K562 (cell line): ENCODE measurements around the gene BLCAP. TPM values are rescaled to one million over a fixed set of nuclear protein-coding genes. Genes with fewer than 3 reads are reported as not detected.

Source experiments
- ATAC-seq: fragments of 200-7000 bp; cut with Tn5 transposase; 3 replicates; pipeline ENCODE4 v1.9.1; 2020; ENCODE audit warnings: moderate library complexity
- BruUV-seq: library from RNA; stranded (reverse); fragments of 400-500 nt; replicated peaks from 2 replicates; lab custom pipeline; 2021; lab: Mats Ljungman, UMichigan
- CTCF ChIA-PET: fragments of 300-600 bp; formaldehyde crosslinking; extraction: SDS; loops from one replicate; lab custom pipeline; 2021; ENCODE audit warnings: low intra/inter-chr PET ratio; lab: Yijun Ruan, JAX
- POLR2A ChIA-PET: fragments of 300-600, 350-650 bp; sonication (Branson Sonifier 250); formaldehyde crosslinking; extraction: SDS; loops from one replicate; lab custom pipeline; 2021; ENCODE audit warnings: antibody characterized with exemption, inconsistent platforms; lab: Yijun Ruan, JAX
- DNase-seq, 4 experiments: peaks; one replicate each; pipeline versions ENCODE4 v3.0.0 to v3.0.0-alpha.2; 2011 to 2018; ENCODE audit warnings: low spot score in 3 of 4, mixed read lengths in 3 of 4; ENCODE audit errors: extremely low read depth in 1 of 4
- FAIRE-seq: peaks from 2 replicates; lab custom pipeline; 2011; peaks lifted over from hg19 to GRCh38; lab: Jason Lieb, UNC
- H2AFZ ChIP-seq: 2 replicates; pipeline ENCODE4 v1.6.0; 2011; ENCODE audit warnings: low read depth, low read length, control low read depth, inconsistent platforms
- H3K27ac ChIP-seq: fragments of 200-600 bp; 3 replicates; pipeline ENCODE4 v1.8.0; 2011; ENCODE audit warnings: low read depth, mild to moderate bottlenecking, control low read depth, inconsistent platforms, low read length, moderate library complexity, mixed read lengths; ENCODE audit errors: extremely low read depth
- H3K27me3 ChIP-seq, 2 experiments: fragments of 300-600 bp in 1 of 2; 2 replicates in 1 of 2; 3 replicates in 1 of 2; pipeline versions ENCODE4 v1.6.0 to v1.8.0; 2011; ENCODE audit warnings: inconsistent platforms in 2 of 2, low read length in 2 of 2, mild to moderate bottlenecking in 1 of 2, mixed read lengths in 1 of 2, moderate library complexity in 1 of 2; ENCODE audit not compliant: control insufficient read depth in 2 of 2, insufficient read depth in 2 of 2
- H3K36me3 ChIP-seq: fragments of 300-600 bp; 3 replicates; pipeline ENCODE4 v1.8.0; 2011; ENCODE audit warnings: mild to moderate bottlenecking, low read length, inconsistent platforms; ENCODE audit not compliant: control insufficient read depth, insufficient read depth
- H3K4me1 ChIP-seq, 2 experiments: fragments of 200-600 bp in 1 of 2; replicated peaks in 1 of 2; 2 replicates in 1 of 2; 3 replicates in 1 of 2; pipeline versions ENCODE4 v1.5.1 to v1.8.0; 2011; ENCODE audit warnings: inconsistent platforms in 2 of 2, low read length in 2 of 2, mild to moderate bottlenecking in 1 of 2, mixed read lengths in 1 of 2, moderate library complexity in 1 of 2; ENCODE audit not compliant: control insufficient read depth in 2 of 2, insufficient read depth in 2 of 2
- H3K4me2 ChIP-seq: 2 replicates; pipeline ENCODE4 v1.6.1; 2011; ENCODE audit warnings: low read length, control low read depth, inconsistent platforms, mixed read lengths; ENCODE audit not compliant: insufficient read depth
- H3K4me3 ChIP-seq: fragments of 200-600 bp; sonication (generic), shearing (Covaris generic); 2 replicates; pipeline ENCODE4 v1.5.1; 2016; ENCODE audit warnings: control low read depth, inconsistent platforms
- H3K79me2 ChIP-seq: fragments of 200-600 bp; 3 replicates; pipeline ENCODE4 v1.8.0; 2011; ENCODE audit warnings: low read length, inconsistent platforms; ENCODE audit not compliant: control insufficient read depth, insufficient read depth
- H3K9ac ChIP-seq, 2 experiments: 2 replicates each; pipeline versions ENCODE4 v1.6.0 to v1.6.1; 2011; ENCODE audit warnings: low read depth in 2 of 2, low read length in 2 of 2, control low read depth in 1 of 2, inconsistent platforms in 1 of 2, mild to moderate bottlenecking in 1 of 2, mixed read lengths in 1 of 2; ENCODE audit not compliant: insufficient read depth in 1 of 2
- H3K9me1 ChIP-seq: one replicate; pipeline ENCODE4 v1.6.0; 2011; ENCODE audit warnings: inconsistent platforms, mild to moderate bottlenecking, low read length, moderate library complexity; ENCODE audit not compliant: control insufficient read depth, insufficient read depth
- H3K9me3 ChIP-seq: replicated peaks from 2 replicates; pipeline ENCODE4 v1.5.1; 2011; ENCODE audit warnings: low read depth, low read length, inconsistent platforms; ENCODE audit not compliant: control insufficient read depth, insufficient read depth
- H4K20me1 ChIP-seq: replicated peaks from 2 replicates; pipeline ENCODE4 v1.6.1; 2011; ENCODE audit warnings: low read length, inconsistent platforms, mixed read lengths; ENCODE audit not compliant: control insufficient read depth, insufficient read depth
- BHLHE40 ChIP-seq: IDR thresholded peaks from 2 replicates; pipeline ENCODE4 v1.6.1; 2011; ENCODE audit warnings: low read length, improper control_type of control experiment
- NCOA2 ChIP-seq, 2 experiments: fragments of 450-650 bp; IDR thresholded peaks; 2 replicates each; pipeline ENCODE4 v1.6.1; 2018; ENCODE audit warnings: mild to moderate bottlenecking in 2 of 2, moderate library complexity in 1 of 2; ENCODE audit not compliant: partially characterized antibody in 2 of 2
- NFIC ChIP-seq: fragments of 450-650 bp; IDR thresholded peaks from 2 replicates; pipeline ENCODE4 v1.6.1; 2017; ENCODE audit warnings: mild to moderate bottlenecking, inconsistent platforms
- NRF1 ChIP-seq, 2 experiments: fragments of 450-650 bp; IDR thresholded peaks in 1 of 2; conservative IDR thresholded peaks in 1 of 2; 2 replicates each; pipeline ENCODE4 v1.6.1; 2014; ENCODE audit warnings: mild to moderate bottlenecking in 2 of 2
- RBM25 ChIP-seq: fragments of 200-400 bp; formaldehyde crosslinking; IDR thresholded peaks from 2 replicates; pipeline ENCODE4 v1.6.1; 2018; ENCODE audit warnings: low read length, low read depth, moderate library complexity; ENCODE audit not compliant: severe bottlenecking
- WGBS: fragments of 100-300 bp; shearing (Covaris generic); methylation state at CpG from one replicate; pipeline ENCODE4 v1.1.6; 2016; ENCODE audit warnings: low coverage, mixed read lengths; ENCODE audit not compliant: insufficient coverage; ENCODE audit errors: missing lambda C conversion rate; 5-methylcytosine and 5-hydroxymethylcytosine counted together
- in situ Hi-C: fragments of 300-500 bp; cut with MboI; formaldehyde crosslinking; loops from 4 replicates; pipeline ENCODE4 v1.15.0; 2018; ENCODE audit warnings: inconsistent platforms, mixed read lengths
- intact Hi-C: fragments of 100-400 bp; cut with micrococcal nuclease; formaldehyde crosslinking; loops from 2 replicates; pipeline ENCODE4 v1.14.2; 2022
- polyA plus RNA-seq, 8 experiments: library from polyadenylated mRNA; depleted of rRNA in 4 of 8; stranded (reverse) in 5 of 8; unstranded in 3 of 8; fragments of >200 nt; fragmentation: Nextera tagmentation in 2 of 8; fragmentation: Illumina TruSeq in 1 of 8; extraction: Ambion mirVana in 2 of 8; extraction: Trizol in 1 of 8; gene quantifications; 2 replicates each; pipeline versions ENCODE4 v1.2.1 to v1.2.3, GENCODE V29; 2011 to 2014; ENCODE audit warnings: inconsistent platforms in 1 of 8, missing spikeins in 1 of 8
- total RNA-seq, 7 experiments: library from RNA; depleted of rRNA in 6 of 7; stranded (reverse); fragments of >200 nt in 6 of 7; fragmentation: Illumina TruSeq in 2 of 7; extraction: Trizol in 2 of 7; gene quantifications; 2 replicates each; pipeline versions ENCODE4 v1.2.1 to v1.2.3, GENCODE V29; 2011 to 2021; ENCODE audit warnings: low replicate concordance in 1 of 7

The BLCAP gene
- total and polyA plus RNA-seq, 9 of the 15 experiments (the other 6 are each of a cell fraction or from before 2014, with no cell fraction given) = 16.9 to 41.5 (median 27.6) TPM

GRCh38 chr20:37537505-37537904 is 9.8 kb upstream of the BLCAP start:
- no peaks in the 10 kb centered on the region for H3K9me1 ChIP-seq
- no peaks in the 10 kb centered on the region for H4K20me1 ChIP-seq

GRCh38 chr20:37535443-37536132 is 7.9 kb upstream of the BLCAP start:
- ATAC-seq (no peak), DNase-seq (no peak), FAIRE-seq (no peak)
- Histone ChIP-seq H3K36me3 (no peaks in the 10 kb centered on the region), H3K9ac (no peak overlapping the region), H3K4me1 (peaks cover 0 to 8% of the 10 kb centered on the region in 2 experiments; a peak in 1 of 5 replicates), H3K9me3 (no peaks in the 10 kb centered on the region), H3K4me2 (no peak overlapping the region), H3K27ac (no peak overlapping the region), H3K27me3 (no peaks in the 10 kb centered on the region; a peak in 1 of 5 replicates), H3K9me1 (no peaks in the 10 kb centered on the region), H4K20me1 (no peaks in the 10 kb centered on the region), H2AFZ (peak overlapping the region; percentile 52; the same call in 1 of the 2 replicates), H3K4me3 (no peak overlapping the region), H3K79me2 (no peaks in the 10 kb centered on the region)
- ChIA-PET CTCF (interaction anchor here (1.8 to 2.7 kb wide), 4 partner anchors 253 to 343 kb away, joined by 8 to 18 read pairs (median 12); no protein-coding TSS in a partner anchor), POLR2A (interaction anchor here (0.7 to 1.1 kb wide), 4 partner anchors 35 to 345 kb away, joined by 3 read pairs; no protein-coding TSS in a partner anchor)
- intact Hi-C loops = no loop called here
- in situ Hi-C loops = loop anchor here (5.0 to 10.0 kb wide), 2 partner anchors 281 to 338 kb away; no protein-coding TSS in a partner anchor
- WGBS = 19% methylated on average over 10 of the region's 10 CpGs
- no TSS peak for BruUV-seq
- TF ChIP-seq NFIC (peak; percentile 55), BHLHE40 (no peak), NRF1 (conservative IDR thresholded peaks at IDR 0.05 in 1 of 2, IDR thresholded peaks at IDR 0.05 in 1 of 2) (peak; percentile 83 to 85)
- TF ChIP-seq, all 486 proteins: peak for 2

More at GRCh38 chr20:37537505-37537904, 9.8 kb upstream of the BLCAP start:
- H3K79me2 ChIP-seq = no peaks in the 10 kb centered on the region
- no peak for FAIRE-seq
- H3K9me3 ChIP-seq = no peaks in the 10 kb centered on the region
- no peaks in the 10 kb centered on the region; a peak in 1 of 5 replicates for H3K27me3 ChIP-seq
- no TSS peak for BruUV-seq
- no peak overlapping the region for H3K4me3 ChIP-seq
- H3K4me2 ChIP-seq = no peak overlapping the region
- no peak overlapping the region for H3K27ac ChIP-seq
- POLR2A ChIA-PET = interaction anchor here (0.6 kb wide), 1 partner anchor 358 kb away, joined by 3 read pairs; the partner anchor contains the start of genes MROH8 and RPN2
- peaks cover 0 to 14% of the 10 kb centered on the region in 2 experiments; a peak in 3 of 5 replicates for H3K4me1 ChIP-seq
- no peak for ATAC-seq
- no peak for DNase-seq
- CTCF ChIA-PET = no interaction called here
- in situ Hi-C loops = loop anchor here (5.0 to 10.0 kb wide), 2 partner anchors 283 to 340 kb away; no protein-coding TSS in a partner anchor
- TF ChIP-seq NCOA2 (IDR thresholded peaks at IDR 0.05; ENCODE audit: partially characterized antibody in 2 of 2) (no peak), RBM25 (peak; percentile 56)
- no peaks in the 10 kb centered on the region for H3K36me3 ChIP-seq
- intact Hi-C loops = no loop called here
- H2AFZ ChIP-seq = no peak overlapping the region
- no peak overlapping the region for H3K9ac ChIP-seq
- WGBS = 0% methylated on average over 1 of the region's 1 CpG
